ENCODE results near the gene ABCC8. TPM values are rescaled to one million over a fixed set of nuclear protein-coding genes. Genes with fewer than 3 reads are reported as not detected.

The ABCC8 gene
- total RNA-seq, 1 experiment from 2014 or later: not detected

DNA sequence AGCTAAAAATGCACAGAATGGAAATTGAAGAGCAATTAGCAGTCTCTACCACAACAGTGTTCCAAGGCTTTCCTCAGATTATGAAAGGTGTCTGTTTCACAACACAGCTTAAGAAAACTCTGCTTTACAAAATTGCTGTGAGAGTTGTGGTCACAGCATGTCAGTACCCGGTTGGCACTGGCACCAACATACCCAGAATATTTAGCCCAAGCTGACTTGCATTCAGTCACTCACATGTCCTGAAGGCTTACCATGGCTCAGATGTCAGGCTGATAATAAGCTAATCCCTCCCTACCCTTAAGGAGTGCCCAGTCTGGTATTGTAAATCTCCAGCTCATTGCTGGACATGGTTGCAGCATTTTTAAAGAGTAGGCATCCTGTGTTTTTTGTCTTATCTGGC lies 110.2 kb downstream of the ABCC8 start:
- CTCF ChIA-PET: no interaction called here

DNA sequence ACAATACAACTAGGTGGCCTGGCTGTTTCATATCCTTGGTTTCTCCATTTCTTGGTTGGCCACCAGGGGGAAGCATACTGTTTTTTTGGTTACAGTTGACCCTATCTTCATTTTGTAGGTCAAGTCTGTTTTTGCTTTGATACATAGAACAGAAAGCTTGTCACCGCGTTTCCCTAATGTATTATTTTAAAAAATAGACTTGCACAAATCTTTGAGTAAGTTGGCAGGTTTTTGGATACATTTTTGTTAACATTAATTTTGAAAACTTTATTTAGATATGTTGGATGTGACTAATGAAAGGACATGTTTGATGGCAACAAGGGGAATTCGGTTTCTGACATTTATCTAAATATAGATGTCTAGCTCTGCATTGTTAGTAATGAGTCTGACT lies 122.0 kb downstream of the ABCC8 start:
- DNase-seq (ENCODE audit: low spot score): peak; percentile 84
- POLR2A ChIA-PET (ENCODE audit: low non-redundant PET): no interaction called here
- H3K27me3 ChIP-seq (replicated peaks; ENCODE audit: insufficient read depth, low read depth, low read length, poor library complexity): no peaks in the 10 kb centered on the region

More for the DNA sequence above, 110.2 kb downstream of the ABCC8 start:
- POLR2A ChIA-PET (ENCODE audit: low non-redundant PET): no interaction called here
- DNase-seq (ENCODE audit: low spot score): no peak
- no TSS peak for BruUV-seq (replicated peaks)
- H3K4me3 ChIP-seq (ENCODE audit: low read depth, low read length, poor library complexity, severe bottlenecking): no peak overlapping the region
- H3K4me1 ChIP-seq (ENCODE audit: insufficient read depth, low read length, poor library complexity, severe bottlenecking): no peaks in the 10 kb centered on the region
- H3K36me3 ChIP-seq (ENCODE audit: insufficient read depth, low read length, poor library complexity, severe bottlenecking): peaks cover 12% of the 10 kb centered on the region
- TF ChIP-seq, protein P1, sequence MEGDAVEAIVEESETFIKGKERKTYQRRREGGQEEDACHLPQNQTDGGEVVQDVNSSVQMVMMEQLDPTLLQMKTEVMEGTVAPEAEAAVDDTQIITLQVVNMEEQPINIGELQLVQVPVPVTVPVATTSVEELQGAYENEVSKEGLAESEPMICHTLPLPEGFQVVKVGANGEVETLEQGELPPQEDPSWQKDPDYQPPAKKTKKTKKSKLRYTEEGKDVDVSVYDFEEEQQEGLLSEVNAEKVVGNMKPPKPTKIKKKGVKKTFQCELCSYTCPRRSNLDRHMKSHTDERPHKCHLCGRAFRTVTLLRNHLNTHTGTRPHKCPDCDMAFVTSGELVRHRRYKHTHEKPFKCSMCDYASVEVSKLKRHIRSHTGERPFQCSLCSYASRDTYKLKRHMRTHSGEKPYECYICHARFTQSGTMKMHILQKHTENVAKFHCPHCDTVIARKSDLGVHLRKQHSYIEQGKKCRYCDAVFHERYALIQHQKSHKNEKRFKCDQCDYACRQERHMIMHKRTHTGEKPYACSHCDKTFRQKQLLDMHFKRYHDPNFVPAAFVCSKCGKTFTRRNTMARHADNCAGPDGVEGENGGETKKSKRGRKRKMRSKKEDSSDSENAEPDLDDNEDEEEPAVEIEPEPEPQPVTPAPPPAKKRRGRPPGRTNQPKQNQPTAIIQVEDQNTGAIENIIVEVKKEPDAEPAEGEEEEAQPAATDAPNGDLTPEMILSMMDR (conservative IDR thresholded peaks at IDR 0.05; ENCODE audit: low read depth, low read length): no peak
- intact Hi-C loops (cut with micrococcal nuclease; ENCODE audit: unreplicated experiment): no loop called here
- peaks cover 16% of the 10 kb centered on the region for H3K9me3 ChIP-seq (ENCODE audit: low read depth, low read length, poor library complexity, severe bottlenecking)
- no peaks in the 10 kb centered on the region for H3K27me3 ChIP-seq (replicated peaks; ENCODE audit: insufficient read depth, low read depth, low read length, poor library complexity)
- H3K27ac ChIP-seq (ENCODE audit: low read depth, low read length, poor library complexity, severe bottlenecking): no peak overlapping the region

DNA sequence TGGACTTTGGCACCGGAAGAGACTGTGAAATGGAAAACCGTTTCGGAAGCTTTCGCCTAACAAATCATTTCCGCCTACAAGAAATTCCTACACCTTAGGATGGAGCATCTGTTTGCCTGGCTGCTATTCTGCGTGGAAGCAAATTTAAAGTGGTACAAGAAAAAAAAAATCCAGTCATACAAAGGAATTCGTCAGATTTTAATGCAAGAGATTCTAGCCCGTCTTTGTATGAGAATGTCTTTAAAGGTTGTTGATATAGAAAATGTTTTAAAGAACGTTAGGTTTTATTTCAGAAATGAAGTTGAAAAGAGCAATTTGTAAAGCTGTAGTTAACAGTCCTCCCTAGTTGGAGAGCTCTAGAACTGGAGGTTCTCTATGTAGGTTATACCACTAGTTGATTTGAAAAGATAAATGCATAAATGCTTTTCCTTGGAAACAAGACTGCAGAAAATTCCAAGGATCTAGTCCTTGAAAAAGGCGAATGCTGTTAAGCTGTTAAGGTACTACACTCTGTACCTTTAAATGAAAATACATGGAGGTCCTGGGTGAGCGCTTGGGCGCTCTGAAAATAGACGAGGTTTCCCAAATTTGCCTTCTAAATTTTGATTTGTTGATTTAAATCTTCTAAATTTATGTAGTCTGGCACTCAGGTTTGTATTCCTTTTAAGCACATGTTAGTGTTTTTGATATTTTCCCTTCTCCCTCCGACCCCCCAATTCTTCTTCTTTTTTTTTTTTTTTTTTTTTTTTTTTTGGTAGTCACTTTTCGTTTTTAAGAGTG lies 122.6 kb downstream of the ABCC8 start:
- peak overlapping the region; percentile 70 for H3K27ac ChIP-seq (ENCODE audit: low read depth, low read length, poor library complexity, severe bottlenecking)
- H3K36me3 ChIP-seq (ENCODE audit: insufficient read depth, low read length, poor library complexity, severe bottlenecking): no peaks in the 10 kb centered on the region
- no peak for DNase-seq (ENCODE audit: low spot score)
- H3K9me3 ChIP-seq (ENCODE audit: low read depth, low read length, poor library complexity, severe bottlenecking): no peaks in the 10 kb centered on the region
- intact Hi-C loops (cut with micrococcal nuclease; ENCODE audit: unreplicated experiment): loop anchor here (5.0 kb wide), 1 partner anchor 277 kb away; the partner anchor contains the start of gene RPS13
- H3K4me3 ChIP-seq (ENCODE audit: low read depth, low read length, poor library complexity, severe bottlenecking): peak overlapping the region; percentile 56
- no peak for TF ChIP-seq EZH2 (IDR thresholded peaks at IDR 0.05; ENCODE audit: borderline replicate concordance, low read depth, low read length, poor library complexity, severe bottlenecking)
- TF ChIP-seq, protein P1 (conservative IDR thresholded peaks at IDR 0.05; ENCODE audit: low read depth, low read length): no peak
- POLR2A ChIA-PET (ENCODE audit: low non-redundant PET): no interaction called here
- no peaks in the 10 kb centered on the region for H3K27me3 ChIP-seq (replicated peaks; ENCODE audit: insufficient read depth, low read depth, low read length, poor library complexity)
- H3K4me1 ChIP-seq (ENCODE audit: insufficient read depth, low read length, poor library complexity, severe bottlenecking): peaks cover 4% of the 10 kb centered on the region
- TSS peak; percentile 43 for BruUV-seq (replicated peaks)
- CTCF ChIA-PET: interaction anchor here (0.6 to 1.0 kb wide), 3 partner anchors 18 to 152 kb away, joined by 3 to 13 read pairs (median 3); no protein-coding TSS in a partner anchor

More for the DNA sequence above, 122.0 kb downstream of the ABCC8 start:
- TF ChIP-seq EZH2 (IDR thresholded peaks at IDR 0.05; ENCODE audit: borderline replicate concordance, low read depth, low read length, poor library complexity, severe bottlenecking): no peak
- TF ChIP-seq, protein P1 (conservative IDR thresholded peaks at IDR 0.05; ENCODE audit: low read depth, low read length): peak; percentile 74
- Histone ChIP-seq H3K4me3 (ENCODE audit: low read depth, low read length, poor library complexity, severe bottlenecking) (peak overlapping the region; percentile 56), H3K9me3 (ENCODE audit: low read depth, low read length, poor library complexity, severe bottlenecking) (no peaks in the 10 kb centered on the region), H3K4me1 (ENCODE audit: insufficient read depth, low read length, poor library complexity, severe bottlenecking) (peaks cover 4% of the 10 kb centered on the region), H3K27ac (ENCODE audit: low read depth, low read length, poor library complexity, severe bottlenecking) (no peak overlapping the region), H3K36me3 (ENCODE audit: insufficient read depth, low read length, poor library complexity, severe bottlenecking) (no peaks in the 10 kb centered on the region)
- intact Hi-C loops (cut with micrococcal nuclease; ENCODE audit: unreplicated experiment): loop anchor here (5.0 kb wide), 1 partner anchor 277 kb away; the partner anchor contains the start of gene RPS13
- no TSS peak for BruUV-seq (replicated peaks)
- CTCF ChIA-PET: interaction anchor here (0.6 to 1.0 kb wide), 4 partner anchors 19 to 152 kb away, joined by 3 to 13 read pairs (median 4); no protein-coding TSS in a partner anchor
